BLaER1 treated with 17β-estradiol and CSF1 and Interleukin-3, amounts not matched to agents 10 nM and 100 nM (cell line): ENCODE measurements around the gene SPINK6.

Experiments
- H3K27ac ChIP-seq, 11 experiments: shearing (Covaris generic); formaldehyde crosslinking; 2 replicates each; pipeline ENCODE4 v1.8.1; 2022
- H3K27me3 ChIP-seq, 11 experiments: shearing (Covaris generic); formaldehyde crosslinking; 2 replicates each; pipeline ENCODE4 v1.8.1; 2022
- H3K36me3 ChIP-seq, 11 experiments: shearing (Covaris generic); formaldehyde crosslinking; 2 replicates each; pipeline ENCODE4 v1.8.1; 2022
- H3K4me1 ChIP-seq, 10 experiments: shearing (Covaris generic); formaldehyde crosslinking; 2 replicates each; pipeline ENCODE4 v1.8.1; 2022
- H3K4me2 ChIP-seq, 11 experiments: shearing (Covaris generic); formaldehyde crosslinking; 2 replicates each; pipeline ENCODE4 v1.8.1; 2022
- H3K4me3 ChIP-seq, 10 experiments: shearing (Covaris generic); formaldehyde crosslinking; 2 replicates each; pipeline ENCODE4 v1.8.1; 2022
- H3K9ac ChIP-seq, 11 experiments: shearing (Covaris generic); formaldehyde crosslinking; 2 replicates each; pipeline ENCODE4 v1.8.1; 2022
- H3K9me3 ChIP-seq, 11 experiments: shearing (Covaris generic); formaldehyde crosslinking; replicated peaks in 1 of 11; 2 replicates each; pipeline ENCODE4 v1.8.1; 2022
- H4K20me1 ChIP-seq, 11 experiments: shearing (Covaris generic); formaldehyde crosslinking; 2 replicates each; pipeline ENCODE4 v1.8.1; 2022
- Cebpa-rat ChIP-seq, 11 experiments: shearing (Covaris generic); IDR thresholded peaks; 2 replicates each; pipeline ENCODE4 v1.8.1; 2022

Gene SPINK6, protein sequence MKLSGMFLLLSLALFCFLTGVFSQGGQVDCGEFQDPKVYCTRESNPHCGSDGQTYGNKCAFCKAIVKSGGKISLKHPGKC

DNA sequence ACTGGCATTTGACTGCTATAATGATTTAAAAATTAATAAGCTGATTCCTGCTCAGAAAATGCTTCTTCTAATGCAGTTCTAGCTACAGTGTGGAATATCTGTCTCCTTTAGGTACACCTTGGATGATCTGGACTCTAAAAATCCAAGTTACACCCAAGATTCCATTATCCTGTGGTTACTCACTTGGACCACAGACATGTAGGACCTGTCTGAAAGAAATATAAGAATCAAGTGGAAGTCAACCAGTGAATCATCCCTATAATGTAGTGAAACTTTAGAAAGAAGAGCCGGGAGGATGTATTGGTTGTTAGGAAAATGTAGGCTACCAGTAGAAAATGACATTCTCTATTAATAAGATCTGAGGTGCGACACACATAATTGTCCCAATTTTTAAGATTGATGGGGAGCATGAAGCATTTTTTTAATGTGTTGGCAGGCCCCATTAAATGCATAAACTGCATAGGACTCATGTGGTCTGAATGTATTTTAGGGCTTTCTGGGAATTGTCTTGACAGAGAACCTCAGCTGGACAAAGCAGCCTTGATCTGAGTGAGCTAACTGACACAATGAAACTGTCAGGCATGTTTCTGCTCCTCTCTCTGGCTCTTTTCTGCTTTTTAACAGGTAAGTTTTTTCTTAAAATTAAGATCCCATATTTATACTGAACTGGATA lies at the start of gene SPINK6:
Gene SPINK6 (plus strand): TSS at position 512 of the 673 bp plus-strand sequence. CDS start 55 bp downstream, at position 567.
- H3K4me1 ChIP-seq: peaks cover 0 to 34% (median 0%) of the 10 kb centered on the region in 10 experiments; a peak in 5 of 20 replicates
- no peak within 1 kb of the TSS for H3K27ac ChIP-seq
- H3K4me3 ChIP-seq: no peak within 1 kb of the TSS
- TF ChIP-seq Cebpa-rat (IDR thresholded peaks at IDR 0.05): no peak
- no peaks in the 10 kb centered on the region for H4K20me1 ChIP-seq
- H3K4me2 ChIP-seq: no peak within 1 kb of the TSS
- H3K36me3 ChIP-seq: no peaks in the 10 kb centered on the region
- H3K9ac ChIP-seq: no peak within 1 kb of the TSS
- no peaks in the 10 kb centered on the region for H3K9me3 ChIP-seq
- H3K27me3 ChIP-seq: no peaks in the 10 kb centered on the region

DNA sequence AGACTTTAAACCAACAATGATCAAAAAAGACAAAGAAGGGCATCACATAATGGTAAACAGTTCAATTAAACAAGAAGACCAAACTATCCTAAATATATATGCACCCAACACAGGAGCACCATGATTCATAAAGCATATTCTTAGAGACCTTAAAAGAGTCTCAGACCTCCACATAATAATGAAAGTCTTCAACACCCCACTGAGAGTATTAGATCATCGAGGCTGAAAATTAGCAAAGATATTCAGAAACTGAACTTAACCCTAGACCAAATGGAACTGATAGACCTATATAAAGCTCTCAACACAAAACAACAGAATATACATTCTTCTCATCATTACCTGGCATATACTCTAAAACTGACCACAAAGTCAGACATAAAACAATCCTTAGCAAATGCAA lies 46.2 kb upstream of the SPINK6 start:
- Histone ChIP-seq H3K36me3 (no peaks in the 10 kb centered on the region), H3K9ac (no peak overlapping the region), H4K20me1 (no peaks in the 10 kb centered on the region), H3K4me3 (no peak overlapping the region), H3K27ac (no peak overlapping the region), H3K27me3 (no peaks in the 10 kb centered on the region), H3K4me2 (no peak overlapping the region), H3K9me3 (peaks cover 0 to 22% (median 12%) of the 10 kb centered on the region in 11 experiments; a peak in 17 of 22 replicates), H3K4me1 (no peaks in the 10 kb centered on the region)
- no peak for TF ChIP-seq Cebpa-rat (IDR thresholded peaks at IDR 0.05)

- peaks cover 0 to 5% (median 0%) of the 10 kb centered on the region in 11 experiments; a peak in 1 of 22 replicates for H3K9me3 ChIP-seq
- no peaks in the 10 kb centered on the region for H3K36me3 ChIP-seq
- H3K9ac ChIP-seq: no peak overlapping the region
- H3K27me3 ChIP-seq: no peaks in the 10 kb centered on the region
- no peak overlapping the region for H3K27ac ChIP-seq
- no peak overlapping the region for H3K4me2 ChIP-seq
- no peak overlapping the region for H3K4me3 ChIP-seq
- H4K20me1 ChIP-seq: no peaks in the 10 kb centered on the region
- TF ChIP-seq Cebpa-rat (IDR thresholded peaks at IDR 0.05): no peak
- no peaks in the 10 kb centered on the region for H3K4me1 ChIP-seq
These were observed 40.8 kb upstream of the SPINK6 start for GRCh38 chr5:148162038-148162437.

DNA sequence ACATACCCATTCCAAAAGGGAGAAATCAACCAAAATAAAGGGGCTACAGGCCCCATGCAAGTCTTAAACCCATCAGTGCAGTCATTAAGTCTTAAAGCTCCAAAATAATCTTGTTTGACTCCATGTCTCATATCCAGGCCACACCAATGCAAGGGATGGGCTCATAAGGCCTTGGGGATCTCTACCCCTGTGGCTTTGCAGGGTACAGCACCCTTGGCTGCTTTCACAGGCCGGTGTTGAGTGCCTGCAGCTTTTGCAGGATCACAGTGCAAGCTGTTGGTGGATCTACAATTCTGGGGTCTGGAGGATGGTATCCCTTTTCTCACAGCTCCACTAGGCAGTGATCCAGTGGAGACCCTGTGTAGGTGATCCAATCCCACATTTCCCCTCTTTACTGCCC lies 39.5 kb upstream of the SPINK6 start:
- Histone ChIP-seq H3K36me3 (no peaks in the 10 kb centered on the region), H3K4me1 (no peaks in the 10 kb centered on the region), H4K20me1 (no peaks in the 10 kb centered on the region), H3K27me3 (no peaks in the 10 kb centered on the region), H3K9me3 (0 out of 22 replicates have a peak, but pooled peaks cover 0 to 5% (median 0%) of the 10 kb centered on the region in 11 experiments), H3K9ac (no peak overlapping the region), H3K4me2 (0 out of 22 replicates have a peak overlapping the region, but pooled peaks of 1 of the 11 experiments have one; percentile 20), H3K4me3 (no peak overlapping the region), H3K27ac (no peak overlapping the region)
- TF ChIP-seq Cebpa-rat (IDR thresholded peaks at IDR 0.05): no peak

DNA sequence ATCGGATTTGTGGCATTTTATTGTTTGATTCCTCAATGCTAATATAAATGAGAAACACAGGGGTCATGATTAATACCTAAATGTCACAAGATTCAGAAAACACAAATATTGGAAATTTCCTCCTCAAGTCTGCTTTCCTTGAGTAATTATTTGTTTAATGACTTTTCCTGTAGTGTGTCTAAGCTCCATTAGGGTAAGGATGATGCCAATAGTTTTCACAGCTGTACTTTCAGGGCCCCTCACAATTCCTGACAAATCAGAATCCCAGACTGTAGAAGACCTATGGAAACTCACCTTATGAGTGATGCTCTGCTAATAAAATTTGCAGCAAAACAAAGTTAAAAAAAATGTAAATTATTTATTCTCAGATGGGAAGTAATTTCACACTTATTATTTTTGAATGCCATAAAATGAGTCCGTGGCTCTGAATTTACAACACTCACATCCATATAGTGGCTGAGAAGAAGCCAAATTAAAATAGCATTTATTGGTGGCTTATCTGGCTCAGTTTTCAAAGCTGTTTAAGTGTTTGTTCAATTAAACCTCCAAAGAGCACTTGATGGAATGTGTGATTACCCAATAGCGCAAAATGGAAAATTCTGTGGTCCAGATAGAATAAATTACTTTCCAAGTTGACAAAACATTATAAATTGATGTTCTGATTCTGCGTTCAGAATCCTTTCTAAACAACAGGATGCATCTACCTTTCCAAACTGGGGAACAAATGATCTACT lies 36.1 kb upstream of the SPINK6 start:
- no peak overlapping the region for H3K9ac ChIP-seq
- no peak overlapping the region for H3K4me2 ChIP-seq
- no peak for TF ChIP-seq Cebpa-rat (IDR thresholded peaks at IDR 0.05)
- no peaks in the 10 kb centered on the region for H3K27me3 ChIP-seq
- H3K4me1 ChIP-seq: no peaks in the 10 kb centered on the region
- no peak overlapping the region for H3K27ac ChIP-seq
- 0 out of 22 replicates have a peak, but pooled peaks cover 0 to 5% (median 0%) of the 10 kb centered on the region in 11 experiments for H3K9me3 ChIP-seq
- H3K4me3 ChIP-seq: no peak overlapping the region
- H3K36me3 ChIP-seq: no peaks in the 10 kb centered on the region
- no peaks in the 10 kb centered on the region for H4K20me1 ChIP-seq

GRCh38 chr5:148168246-148168645 lies 34.6 kb upstream of the SPINK6 start, which contains the start of gene SPINK14:
Gene SPINK14, plus strand, starts transcription at chr5:148168546. Its CDS starts 1,187 bp downstream, at chr5:148169733.
- Histone ChIP-seq H3K27ac (no peak within 1 kb of the TSS), H3K9me3 (0 out of 22 replicates have a peak, but pooled peaks cover 0 to 5% (median 0%) of the 10 kb centered on the region in 11 experiments), H3K27me3 (no peaks in the 10 kb centered on the region), H3K4me1 (no peaks in the 10 kb centered on the region), H3K9ac (no peak within 1 kb of the TSS), H3K36me3 (no peaks in the 10 kb centered on the region), H3K4me2 (no peak within 1 kb of the TSS), H4K20me1 (no peaks in the 10 kb centered on the region), H3K4me3 (no peak within 1 kb of the TSS)
- TF ChIP-seq Cebpa-rat (IDR thresholded peaks at IDR 0.05): no peak

DNA sequence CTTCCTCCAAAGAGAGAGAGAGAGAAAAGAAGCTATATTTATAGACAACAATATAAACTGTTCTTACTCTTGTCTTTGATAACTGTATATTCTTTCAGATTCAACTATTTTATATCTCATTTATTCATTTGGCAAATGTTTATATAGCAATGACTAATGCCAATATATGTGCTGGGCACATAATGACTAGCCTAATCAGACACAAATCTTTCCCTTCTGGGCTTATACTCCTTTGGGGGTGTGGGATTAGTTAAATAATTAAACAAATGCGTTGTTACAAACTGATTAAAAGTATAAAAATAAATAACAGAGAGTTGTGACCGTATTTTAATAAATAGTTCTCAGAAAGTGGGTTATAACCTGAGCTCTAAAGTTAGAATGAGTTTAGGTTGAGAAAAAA lies 30.5 kb upstream of the SPINK6 start:
- H3K4me1 ChIP-seq: no peaks in the 10 kb centered on the region
- no peaks in the 10 kb centered on the region for H4K20me1 ChIP-seq
- H3K4me2 ChIP-seq: no peak overlapping the region
- H3K9ac ChIP-seq: no peak overlapping the region
- H3K27ac ChIP-seq: no peak overlapping the region
- no peak for TF ChIP-seq Cebpa-rat (IDR thresholded peaks at IDR 0.05)
- no peaks in the 10 kb centered on the region for H3K36me3 ChIP-seq
- H3K9me3 ChIP-seq: no peaks in the 10 kb centered on the region
- no peak overlapping the region for H3K4me3 ChIP-seq
- no peaks in the 10 kb centered on the region for H3K27me3 ChIP-seq

GRCh38 chr5:148176480-148176879 lies 26.4 kb upstream of the SPINK6 start:
- no peaks in the 10 kb centered on the region for H3K9me3 ChIP-seq
- no peak overlapping the region for H3K27ac ChIP-seq
- TF ChIP-seq Cebpa-rat (IDR thresholded peaks at IDR 0.05): no peak
- no peaks in the 10 kb centered on the region for H4K20me1 ChIP-seq
- no peaks in the 10 kb centered on the region for H3K36me3 ChIP-seq
- no peak overlapping the region for H3K4me2 ChIP-seq
- H3K4me3 ChIP-seq: no peak overlapping the region
- peaks cover 0 to 21% (median 0%) of the 10 kb centered on the region in 10 experiments; a peak in 7 of 20 replicates for H3K4me1 ChIP-seq
- H3K9ac ChIP-seq: no peak overlapping the region
- no peaks in the 10 kb centered on the region for H3K27me3 ChIP-seq

DNA sequence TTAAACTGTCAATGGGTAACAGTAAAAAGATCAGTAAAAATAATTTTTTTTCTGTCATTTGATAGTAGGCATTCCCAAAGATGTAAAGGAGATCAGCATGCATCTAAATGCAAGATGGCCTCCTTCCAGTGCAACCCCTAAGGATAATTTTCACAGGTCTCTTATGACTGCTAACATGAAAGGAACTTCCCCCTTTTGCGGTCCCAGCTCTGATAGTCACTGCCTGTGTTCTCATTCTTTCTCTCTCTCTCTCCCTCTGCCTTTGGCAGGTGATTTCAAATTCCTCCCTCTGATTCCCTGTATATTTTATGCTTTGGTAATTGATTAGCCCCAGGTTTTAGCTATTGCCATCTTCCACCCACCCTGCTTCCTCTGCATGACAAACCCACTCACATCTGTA lies 25.6 kb upstream of the SPINK6 start:
- Histone ChIP-seq H3K27ac (no peak overlapping the region), H3K4me3 (no peak overlapping the region), H3K36me3 (no peaks in the 10 kb centered on the region), H4K20me1 (no peaks in the 10 kb centered on the region), H3K9ac (no peak overlapping the region), H3K9me3 (no peaks in the 10 kb centered on the region), H3K27me3 (no peaks in the 10 kb centered on the region), H3K4me1 (peaks cover 0 to 23% (median 0%) of the 10 kb centered on the region in 10 experiments; a peak in 7 of 20 replicates), H3K4me2 (no peak overlapping the region)
- no peak for TF ChIP-seq Cebpa-rat (IDR thresholded peaks at IDR 0.05)
